SK-N-SH (cell line): Measurements from ENCODE around the gene WDR35.

ENCODE experiments used
- CTCF ChIP-seq: fragments of 200-600 bp; sonication (generic); IDR thresholded peaks from 2 replicates; pipeline ENCODE4 v1.6.1; 2017; ENCODE audit warnings: antibody characterized with exemption, mild to moderate bottlenecking, moderate library complexity
- EP300 ChIP-seq, 2 experiments: IDR thresholded peaks; 2 replicates each; pipeline versions ENCODE4 v1.4.0 to v1.6.1; 2012; ENCODE audit warnings: borderline replicate concordance in 1 of 2, low read depth in 1 of 2, low read length in 1 of 2
- EZH2phosphoT487 ChIP-seq: fragments of 200-600 bp; sonication (generic); IDR thresholded peaks from 2 replicates; pipeline ENCODE4 v1.6.1; 2017; ENCODE audit warnings: low read depth, mixed run types, mild to moderate bottlenecking, antibody characterized with exemption, moderate library complexity, borderline replicate concordance
- FOXJ3 ChIP-seq: sonication (generic); formaldehyde crosslinking; IDR thresholded peaks from 2 replicates; pipeline ENCODE4 v1.5.1; 2020; ENCODE audit warnings: mild to moderate bottlenecking, missing genetic modification reagents
- IRF3 ChIP-seq: fragments of 150-350 bp; IDR thresholded peaks from 2 replicates; pipeline ENCODE4 v1.6.1; 2016; ENCODE audit warnings: mild to moderate bottlenecking, low read depth, low read length
- JUND ChIP-seq: IDR thresholded peaks from 2 replicates; pipeline ENCODE4 v1.4.0; 2012
- MAX ChIP-seq: IDR thresholded peaks from 2 replicates; pipeline ENCODE4 v1.4.0; 2012; ENCODE audit warnings: low read depth
- MEF2A ChIP-seq: IDR thresholded peaks from 2 replicates; pipeline ENCODE4 v1.4.0; 2012; ENCODE audit warnings: low read depth, borderline replicate concordance
- POLR2AphosphoS5 ChIP-seq: IDR thresholded peaks from 2 replicates; pipeline ENCODE4 v1.6.1; 2012; ENCODE audit warnings: low read depth, low read length
- RCOR1 ChIP-seq: fragments of 150-350 bp; IDR thresholded peaks from 2 replicates; pipeline ENCODE4 v1.6.1; 2017; ENCODE audit warnings: antibody characterized with exemption, low read length
- RFX5 ChIP-seq: IDR thresholded peaks from 2 replicates; pipeline ENCODE4 v1.6.1; 2012; ENCODE audit warnings: mild to moderate bottlenecking, improper control_type of control experiment, low read length
- SMC3 ChIP-seq: IDR thresholded peaks from 2 replicates; pipeline ENCODE4 v1.6.1; 2012; ENCODE audit warnings: low read depth, low read length, improper control_type of control experiment
- TAF1 ChIP-seq: IDR thresholded peaks from 2 replicates; pipeline ENCODE4 v1.6.1; 2012; ENCODE audit warnings: low read depth, mild to moderate bottlenecking, low read length, moderate library complexity, borderline replicate concordance
- YY1 ChIP-seq: IDR thresholded peaks from 2 replicates; pipeline ENCODE4 v1.4.0; 2012; ENCODE audit warnings: low read depth, mild to moderate bottlenecking

GRCh38 chr2:19881221-19881907, 108.5 kb downstream of the WDR35 start:
- TF ChIP-seq CTCF, result no peak
- TF ChIP-seq MEF2A, result no peak
- TF ChIP-seq TAF1, result no peak
- no peak for TF ChIP-seq YY1
- TF ChIP-seq IRF3, result no peak
- TF ChIP-seq EZH2phosphoT487, result no peak
- no peak for TF ChIP-seq RFX5
- no peak for TF ChIP-seq RCOR1
- TF ChIP-seq EP300 (IDR thresholded peaks at IDR 0.05; ENCODE audit: borderline replicate concordance in 1 of 2, low read depth in 1 of 2, low read length in 1 of 2), result no peak
- TF ChIP-seq SMC3, result no peak
- no peak for TF ChIP-seq MAX
- TF ChIP-seq FOXJ3, result no peak
- no peak for TF ChIP-seq POLR2AphosphoS5
- TF ChIP-seq JUND, result no peak
